GM12864 (cell line): ENCODE results near the gene MYLIP.

ENCODE experiments used
- DNase-seq: peaks from one replicate; pipeline ENCODE4 v3.0.0-alpha.2; 2011; ENCODE audit warnings: low read depth
- H3K4me3 ChIP-seq: 2 replicates; pipeline ENCODE4 v1.5.1; 2011; ENCODE audit warnings: mild to moderate bottlenecking, low read depth, low read length, control low read depth
- CTCF ChIP-seq: IDR thresholded peaks from 2 replicates; pipeline ENCODE4 v1.5.1; 2011; ENCODE audit warnings: low read depth, mild to moderate bottlenecking, moderate library complexity, low read length, control low read depth, inconsistent platforms; ENCODE audit errors: missing control alignments

Gene MYLIP

DNA sequence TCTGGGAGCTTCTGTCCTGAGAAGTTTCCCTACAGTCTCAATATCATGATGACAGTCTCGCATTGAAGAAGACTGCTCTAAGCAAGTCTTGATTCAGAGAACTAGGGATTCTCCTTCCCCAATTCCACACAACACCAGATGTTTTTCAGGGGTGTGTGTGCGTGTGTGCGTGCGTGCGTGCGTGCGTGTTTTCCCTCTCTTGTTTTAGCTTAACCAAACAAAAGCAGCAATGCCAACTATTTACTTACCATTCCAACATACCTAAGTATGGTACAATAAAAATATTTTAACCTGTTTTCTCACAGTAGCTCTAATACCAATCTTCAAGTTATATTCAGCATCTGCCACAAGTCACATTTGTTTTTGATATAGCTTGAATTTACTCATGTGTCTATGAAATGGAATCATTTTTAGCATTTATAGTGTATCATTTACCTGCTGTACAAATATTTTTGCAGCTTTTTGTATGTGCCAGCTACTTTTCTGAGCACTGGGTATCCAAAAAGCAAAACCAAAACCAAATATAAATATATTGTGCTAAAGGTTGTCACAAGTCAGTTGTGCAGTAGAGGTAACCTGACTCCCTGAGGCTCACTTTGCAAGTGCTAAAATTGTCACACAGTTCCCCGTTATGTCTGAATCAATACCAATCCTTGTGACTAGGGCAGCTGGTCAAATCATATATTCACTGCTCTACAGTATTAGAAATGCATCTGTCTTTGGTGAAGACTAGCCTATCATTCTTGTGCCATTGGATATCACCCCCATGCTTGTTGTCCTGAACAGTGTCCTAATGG, 21.7 kb upstream of the MYLIP start:
- H3K4me3 ChIP-seq, result no peak overlapping the region
- no peak for DNase-seq
- TF ChIP-seq CTCF, result no peak

DNA sequence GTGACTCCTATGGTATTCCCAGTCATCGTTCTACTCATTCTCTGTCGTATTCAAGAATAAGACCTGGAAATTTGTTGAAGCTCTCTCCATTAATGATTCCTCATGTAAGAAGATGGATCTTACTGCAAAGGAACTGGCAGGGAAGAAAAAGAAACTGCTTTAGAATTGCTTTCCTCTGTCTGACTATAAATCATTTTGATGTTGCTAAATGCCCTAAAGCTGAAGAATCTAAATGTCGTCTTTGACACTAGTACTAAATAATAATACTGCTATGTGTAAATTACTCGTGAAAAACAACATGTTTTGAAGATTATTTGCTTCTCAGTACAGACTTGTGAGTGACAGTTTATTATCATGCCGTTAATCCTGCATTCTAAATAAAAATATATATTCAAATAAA, 20.5 kb upstream of the MYLIP start:
- no peak for DNase-seq
- no peak overlapping the region for H3K4me3 ChIP-seq
- no peak for TF ChIP-seq CTCF

GRCh38 chr6:16108921-16109658, 19.8 kb upstream of the MYLIP start:
- H3K4me3 ChIP-seq, result no peak overlapping the region
- TF ChIP-seq CTCF, result no peak
- DNase-seq, result no peak

GRCh38 chr6:16109659-16110305, 19.1 kb upstream of the MYLIP start:
- DNase-seq, result no peak
- TF ChIP-seq CTCF, result no peak
- H3K4me3 ChIP-seq, result no peak overlapping the region

DNA sequence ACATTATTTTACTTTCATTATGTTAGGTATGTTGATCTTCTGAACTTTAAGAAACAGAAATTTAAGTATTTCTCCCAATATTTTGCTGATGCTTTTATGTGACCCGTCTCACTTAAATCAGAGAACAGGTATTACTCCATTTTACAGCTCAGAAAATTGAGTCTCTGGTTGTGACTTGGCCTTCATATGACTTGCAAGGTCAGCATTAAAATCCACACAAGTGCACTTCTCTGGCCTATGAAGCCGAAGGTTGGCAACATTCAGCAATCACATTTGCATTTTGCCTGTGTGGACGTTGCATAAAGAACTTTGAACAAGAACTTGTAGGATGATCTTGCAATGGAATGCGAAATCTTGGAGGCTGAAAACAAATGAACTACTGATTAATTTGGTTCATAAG, 10.1 kb upstream of the MYLIP start:
- DNase-seq, result no peak
- TF ChIP-seq CTCF, result no peak
- no peak overlapping the region for H3K4me3 ChIP-seq

DNA sequence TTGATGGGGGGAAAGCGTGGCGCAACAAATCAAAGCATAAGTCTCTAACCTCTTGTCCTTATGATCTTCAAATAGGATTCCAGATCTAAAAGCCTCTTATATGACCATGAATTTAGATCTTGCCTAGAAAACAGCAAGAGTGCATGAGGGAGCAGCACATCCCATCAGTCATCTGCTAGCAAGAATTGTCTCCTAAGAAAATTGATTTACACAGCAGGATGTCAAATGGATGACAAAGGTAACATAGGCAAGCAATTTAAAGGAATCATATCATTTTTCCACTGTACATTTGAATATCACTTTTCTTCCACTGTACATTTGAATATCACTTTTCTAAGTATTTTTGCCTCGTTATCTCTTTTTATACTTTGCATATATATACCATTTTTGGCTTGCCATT, 7.5 kb upstream of the MYLIP start:
- no peak overlapping the region for H3K4me3 ChIP-seq
- TF ChIP-seq CTCF, result no peak
- DNase-seq, result no peak
